GM12878 (cell line): ENCODE results near the gene SLC43A3. TPM values are rescaled to one million over a fixed set of nuclear protein-coding genes. Genes with fewer than 3 reads are reported as not detected.

Source experiments
- ATAC-seq: fragments of 200-7000 bp; cut with Tn5 transposase; 3 replicates; pipeline ENCODE4 v1.9.1; 2020; ENCODE audit warnings: mild to moderate bottlenecking, moderate library complexity
- BruUV-seq: library from RNA; stranded (reverse); fragments of 400-500 nt; replicated peaks from 2 replicates; lab custom pipeline; 2021; lab: Mats Ljungman, UMichigan
- CTCF ChIA-PET: fragments of 300-600 bp; sonication (Branson Sonifier 250); formaldehyde crosslinking; extraction: SDS; loops from one replicate; lab custom pipeline; 2021; ENCODE audit warnings: inconsistent platforms; lab: Yijun Ruan, JAX
- POLR2A ChIA-PET: fragments of 350-600 bp; formaldehyde crosslinking; extraction: SDS; loops from one replicate; lab custom pipeline; 2021; ENCODE audit warnings: inconsistent platforms; lab: Charles Lee
- RAD21 ChIA-PET: fragments of 300-600 bp; sonication (Branson Sonifier 250); formaldehyde crosslinking; loops from one replicate; lab custom pipeline; 2023; ENCODE audit warnings: antibody characterized with exemption; ENCODE audit not compliant: unreplicated experiment; lab: Charles Lee
- SMC1A ChIA-PET: fragments of 300-600 bp; sonication (Branson Sonifier 250); formaldehyde crosslinking; loops from one replicate; lab custom pipeline; 2023; ENCODE audit not compliant: unreplicated experiment, uncharacterized antibody; lab: Charles Lee
- DNase-seq: peaks from one replicate; pipeline ENCODE4 v3.0.0-alpha.2; 2011; ENCODE audit warnings: low read depth, low spot score
- FAIRE-seq: peaks from 3 replicates; lab custom pipeline; 2011; peaks lifted over from hg19 to GRCh38; lab: Jason Lieb, UNC
- H2AFZ ChIP-seq: 2 replicates; pipeline ENCODE4 v1.6.0; 2011; ENCODE audit warnings: low read depth, low read length, control low read depth; ENCODE audit not compliant: control insufficient read depth
- H3K27ac ChIP-seq: 2 replicates; pipeline ENCODE4 v1.5.1; 2011; ENCODE audit warnings: control low read depth; ENCODE audit not compliant: control insufficient read depth, insufficient read depth
- H3K27me3 ChIP-seq, 2 experiments: replicated peaks in 1 of 2; 2 replicates each; pipeline versions ENCODE4 v1.6.0 to v1.6.1; 2011; ENCODE audit warnings: low read length in 1 of 2; ENCODE audit not compliant: control insufficient read depth in 2 of 2, insufficient read depth in 2 of 2
- H3K36me3 ChIP-seq, 2 experiments: 2 replicates each; pipeline ENCODE4 v1.5.1; 2011; ENCODE audit warnings: low read length in 1 of 2; ENCODE audit not compliant: control insufficient read depth in 2 of 2, insufficient read depth in 2 of 2
- H3K4me1 ChIP-seq: 2 replicates; pipeline ENCODE4 v1.6.1; 2011; ENCODE audit warnings: mild to moderate bottlenecking, low read length, moderate library complexity, mixed read lengths; ENCODE audit not compliant: control insufficient read depth, insufficient read depth
- H3K4me2 ChIP-seq: 2 replicates; pipeline ENCODE4 v1.6.0; 2011; ENCODE audit warnings: control low read depth; ENCODE audit not compliant: control insufficient read depth, insufficient read depth
- H3K4me3 ChIP-seq: fragments of 200-600 bp; sonication (generic); 2 replicates; pipeline ENCODE4 v1.5.1; 2016
- H3K79me2 ChIP-seq: 2 replicates; pipeline ENCODE4 v1.6.0; 2011; ENCODE audit warnings: low read length; ENCODE audit not compliant: control insufficient read depth, insufficient read depth
- H3K9ac ChIP-seq: 2 replicates; pipeline ENCODE4 v1.8.0; 2011; ENCODE audit warnings: low read length, control low read depth, mixed read lengths; ENCODE audit not compliant: control insufficient read depth, insufficient read depth
- H3K9me3 ChIP-seq: replicated peaks from 3 replicates; pipeline ENCODE4 v1.5.1; 2011; ENCODE audit warnings: mild to moderate bottlenecking, low read length; ENCODE audit not compliant: control insufficient read depth, insufficient read depth
- H4K20me1 ChIP-seq: 2 replicates; pipeline ENCODE4 v1.6.0; 2011; ENCODE audit not compliant: control insufficient read depth, insufficient read depth
- CHD1 ChIP-seq: IDR thresholded peaks from 2 replicates; pipeline ENCODE4 v1.6.1; 2012; ENCODE audit warnings: low read depth, low read length, improper control_type of control experiment
- CREM ChIP-seq: IDR thresholded peaks from 2 replicates; pipeline ENCODE4 v1.6.1; 2014; ENCODE audit warnings: antibody characterized with exemption, low read depth
- JUND ChIP-seq: IDR thresholded peaks from 2 replicates; pipeline ENCODE4 v1.6.1; 2012; ENCODE audit warnings: low read depth, mild to moderate bottlenecking, low read length, improper control_type of control experiment, moderate library complexity
- KLF5 ChIP-seq: fragments of 450-650 bp; IDR thresholded peaks from 2 replicates; pipeline ENCODE4 v1.6.1; 2014; ENCODE audit warnings: mild to moderate bottlenecking; ENCODE audit not compliant: partially characterized antibody
- NFYA ChIP-seq: IDR thresholded peaks from 2 replicates; pipeline ENCODE4 v1.6.1; 2011; ENCODE audit warnings: low read depth, mild to moderate bottlenecking, low read length, improper control_type of control experiment, borderline replicate concordance
- PML ChIP-seq: IDR thresholded peaks from 2 replicates; pipeline ENCODE4 v1.6.1; 2012; ENCODE audit warnings: low read length, inconsistent platforms
- RELA ChIP-seq: fragments of 450-650 bp; IDR thresholded peaks from 2 replicates; pipeline ENCODE4 v1.8.0; 2014; ENCODE audit warnings: borderline replicate concordance; ENCODE audit not compliant: partially characterized antibody
- SMAD5 ChIP-seq: IDR thresholded peaks from 2 replicates; pipeline ENCODE4 v1.6.1; 2016; ENCODE audit warnings: antibody characterized with exemption, low read depth
- SPI1 ChIP-seq: IDR thresholded peaks from 2 replicates; pipeline ENCODE4 v1.6.1; 2011; ENCODE audit warnings: low read depth, mild to moderate bottlenecking, low read length, moderate library complexity, borderline replicate concordance; ENCODE audit not compliant: insufficient read depth
- SREBF1 ChIP-seq: IDR thresholded peaks from 2 replicates; pipeline ENCODE4 v1.6.1; 2012; ENCODE audit warnings: mild to moderate bottlenecking, low read length
- STAT1 ChIP-seq: fragments of 450-650 bp; conservative IDR thresholded peaks from 2 replicates; pipeline ENCODE4 v1.6.1; 2014; ENCODE audit warnings: antibody characterized with exemption, mild to moderate bottlenecking
- ZNF274 ChIP-seq: IDR thresholded peaks from one replicate; pipeline ENCODE4 v1.8.0; 2011; ENCODE audit not compliant: insufficient read length, insufficient read depth
- WGBS: methylation state at CpG from one replicate; pipeline ENCODE4 v1.1.6; 2016; ENCODE audit warnings: low lambda C conversion rate; ENCODE audit not compliant: insufficient replicate concordance, insufficient coverage; ENCODE audit errors: missing lambda C conversion rate; 5-methylcytosine and 5-hydroxymethylcytosine counted together
- in situ Hi-C: fragments of 300-500 bp; cut with MboI; formaldehyde crosslinking; loops from 9 replicates; pipeline ENCODE4 v1.14.3; 2018; ENCODE audit warnings: mixed read lengths
- intact Hi-C: fragments of 100-400 bp; cut with micrococcal nuclease; formaldehyde crosslinking; loops from one replicate; pipeline ENCODE4 v1.14.2; 2022; ENCODE audit not compliant: unreplicated experiment
- polyA plus RNA-seq, 11 experiments: library from polyadenylated mRNA; depleted of rRNA in 4 of 11; unstranded in 6 of 11; stranded (reverse) in 5 of 11; fragments of >200 nt; fragmentation: Nextera tagmentation in 4 of 11; fragmentation: Illumina TruSeq in 1 of 11; extraction: Ambion mirVana in 4 of 11; extraction: Trizol in 1 of 11; gene quantifications; 1 replicate in 1 of 11; 2 replicates in 10 of 11; pipeline versions ENCODE4 v1.2.1 to v1.2.3, GENCODE V29; 2011 to 2016; ENCODE audit warnings: inconsistent platforms in 2 of 11, missing spikeins in 2 of 11, low read depth in 1 of 11
- total RNA-seq, 4 experiments: library from RNA; depleted of rRNA in 3 of 4; stranded (reverse); fragments of >200 nt in 3 of 4; fragmentation: Illumina TruSeq in 1 of 4; extraction: Trizol in 1 of 4; gene quantifications; 2 replicates each; pipeline versions ENCODE4 v1.2.1 to v1.2.3, GENCODE V29; 2013 to 2021
- TF ChIP-seq, protein P1 (sequence below): fragments of 150-350 bp; IDR thresholded peaks from 2 replicates; pipeline ENCODE4 v1.6.1; 2014; ENCODE audit warnings: mild to moderate bottlenecking, low read depth, low read length
- TF ChIP-seq, protein P2 (sequence below): fragments of 450-650 bp; IDR thresholded peaks from 2 replicates; pipeline ENCODE4 v1.6.1; 2017; ENCODE audit warnings: borderline replicate concordance
- TF ChIP-seq, protein P3 (sequence below): fragments of 450-650 bp; IDR thresholded peaks from 2 replicates; pipeline ENCODE4 v1.6.1; 2017; ENCODE audit warnings: mild to moderate bottlenecking

SLC43A3 gene
- total and polyA plus RNA-seq, 10 of the 15 experiments (the other 5 are each of a cell fraction or from before 2014, with no cell fraction given): 37.5 to 237 (median 132) TPM

DNA sequence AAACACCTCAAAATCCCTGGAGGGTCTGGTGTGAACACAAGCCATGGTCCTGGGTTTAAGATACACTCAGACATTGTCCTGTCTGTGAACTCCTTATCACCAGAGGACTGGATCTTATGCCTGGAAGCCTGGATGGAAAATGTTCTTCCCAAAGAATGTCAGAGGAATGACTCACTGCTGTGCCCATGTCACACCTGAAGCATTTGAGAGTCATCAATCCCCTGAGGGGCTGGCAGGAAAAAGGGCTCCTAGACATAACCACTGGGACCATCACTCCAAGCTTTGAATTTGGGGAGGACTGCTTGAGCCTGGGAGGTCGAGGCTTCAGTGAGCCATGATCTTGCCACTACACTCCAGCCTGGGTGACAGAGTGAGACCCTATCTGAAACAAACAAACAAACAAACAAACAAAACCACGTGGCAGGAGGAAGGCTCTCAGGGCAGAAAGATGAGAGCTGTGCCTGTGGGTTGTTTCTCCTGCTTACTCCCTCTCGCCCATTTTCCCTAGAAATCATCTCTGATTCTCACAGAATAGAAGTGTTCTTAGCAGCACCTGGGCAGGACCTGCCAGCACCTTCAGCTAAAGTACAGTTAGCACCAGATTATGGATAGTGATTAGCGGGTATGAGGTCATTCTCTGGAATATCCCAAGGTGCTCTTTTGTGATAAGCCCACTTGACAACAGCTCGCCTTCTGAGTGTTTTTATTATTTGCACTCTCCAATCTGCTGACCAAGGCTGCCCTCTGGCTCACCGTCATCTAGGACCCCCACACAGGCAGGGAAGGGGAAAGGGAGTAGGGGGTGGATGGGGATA lies 24.5 kb downstream of the SLC43A3 start:
- Histone ChIP-seq H3K36me3 (peaks cover 7 to 10% of the 10 kb centered on the region in 2 experiments; a peak in 3 of 4 replicates), H3K27ac (no peak overlapping the region), H3K4me3 (no peak overlapping the region), H3K4me2 (no peak overlapping the region), H3K4me1 (peaks cover 9% of the 10 kb centered on the region), H3K79me2 (no peaks in the 10 kb centered on the region), H3K27me3 (no peaks in the 10 kb centered on the region), H3K9me3 (no peaks in the 10 kb centered on the region), H4K20me1 (no peaks in the 10 kb centered on the region), H3K9ac (no peak overlapping the region), H2AFZ (no peak overlapping the region)
- FAIRE-seq: no peak
- in situ Hi-C loops (no loop called here), intact Hi-C loops (no loop called here)
- RAD21 ChIA-PET: no interaction called here
- no peak for ATAC-seq
- no peak for TF ChIP-seq KLF5
- TF ChIP-seq SREBF1: no peak
- TF ChIP-seq RELA: no peak
- TF ChIP-seq STAT1: no peak
- no peak for TF ChIP-seq JUND
- no peak for TF ChIP-seq PML
- TF ChIP-seq SMAD5: no peak
- TF ChIP-seq ZNF274: no peak
- TF ChIP-seq NFYA: no peak
- TF ChIP-seq CREM: no peak
- TF ChIP-seq CHD1: no peak
- TF ChIP-seq, protein P1, sequence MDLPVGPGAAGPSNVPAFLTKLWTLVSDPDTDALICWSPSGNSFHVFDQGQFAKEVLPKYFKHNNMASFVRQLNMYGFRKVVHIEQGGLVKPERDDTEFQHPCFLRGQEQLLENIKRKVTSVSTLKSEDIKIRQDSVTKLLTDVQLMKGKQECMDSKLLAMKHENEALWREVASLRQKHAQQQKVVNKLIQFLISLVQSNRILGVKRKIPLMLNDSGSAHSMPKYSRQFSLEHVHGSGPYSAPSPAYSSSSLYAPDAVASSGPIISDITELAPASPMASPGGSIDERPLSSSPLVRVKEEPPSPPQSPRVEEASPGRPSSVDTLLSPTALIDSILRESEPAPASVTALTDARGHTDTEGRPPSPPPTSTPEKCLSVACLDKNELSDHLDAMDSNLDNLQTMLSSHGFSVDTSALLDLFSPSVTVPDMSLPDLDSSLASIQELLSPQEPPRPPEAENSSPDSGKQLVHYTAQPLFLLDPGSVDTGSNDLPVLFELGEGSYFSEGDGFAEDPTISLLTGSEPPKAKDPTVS: no peak
- TF ChIP-seq, protein P2, sequence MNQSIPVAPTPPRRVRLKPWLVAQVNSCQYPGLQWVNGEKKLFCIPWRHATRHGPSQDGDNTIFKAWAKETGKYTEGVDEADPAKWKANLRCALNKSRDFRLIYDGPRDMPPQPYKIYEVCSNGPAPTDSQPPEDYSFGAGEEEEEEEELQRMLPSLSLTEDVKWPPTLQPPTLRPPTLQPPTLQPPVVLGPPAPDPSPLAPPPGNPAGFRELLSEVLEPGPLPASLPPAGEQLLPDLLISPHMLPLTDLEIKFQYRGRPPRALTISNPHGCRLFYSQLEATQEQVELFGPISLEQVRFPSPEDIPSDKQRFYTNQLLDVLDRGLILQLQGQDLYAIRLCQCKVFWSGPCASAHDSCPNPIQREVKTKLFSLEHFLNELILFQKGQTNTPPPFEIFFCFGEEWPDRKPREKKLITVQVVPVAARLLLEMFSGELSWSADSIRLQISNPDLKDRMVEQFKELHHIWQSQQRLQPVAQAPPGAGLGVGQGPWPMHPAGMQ: no peak
- TF ChIP-seq SPI1: no peak
- TF ChIP-seq, protein P3, sequence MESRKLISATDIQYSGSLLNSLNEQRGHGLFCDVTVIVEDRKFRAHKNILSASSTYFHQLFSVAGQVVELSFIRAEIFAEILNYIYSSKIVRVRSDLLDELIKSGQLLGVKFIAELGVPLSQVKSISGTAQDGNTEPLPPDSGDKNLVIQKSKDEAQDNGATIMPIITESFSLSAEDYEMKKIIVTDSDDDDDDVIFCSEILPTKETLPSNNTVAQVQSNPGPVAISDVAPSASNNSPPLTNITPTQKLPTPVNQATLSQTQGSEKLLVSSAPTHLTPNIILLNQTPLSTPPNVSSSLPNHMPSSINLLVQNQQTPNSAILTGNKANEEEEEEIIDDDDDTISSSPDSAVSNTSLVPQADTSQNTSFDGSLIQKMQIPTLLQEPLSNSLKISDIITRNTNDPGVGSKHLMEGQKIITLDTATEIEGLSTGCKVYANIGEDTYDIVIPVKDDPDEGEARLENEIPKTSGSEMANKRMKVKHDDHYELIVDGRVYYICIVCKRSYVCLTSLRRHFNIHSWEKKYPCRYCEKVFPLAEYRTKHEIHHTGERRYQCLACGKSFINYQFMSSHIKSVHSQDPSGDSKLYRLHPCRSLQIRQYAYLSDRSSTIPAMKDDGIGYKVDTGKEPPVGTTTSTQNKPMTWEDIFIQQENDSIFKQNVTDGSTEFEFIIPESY: no peak
- POLR2A ChIA-PET: no interaction called here
- no peak for DNase-seq
- BruUV-seq: no TSS peak
- WGBS: 80% methylated on average over 6 of the region's 6 CpGs
- SMC1A ChIA-PET: interaction anchor here (0.6 kb wide), 1 partner anchor 169 kb away, joined by 3 read pairs; no protein-coding TSS in a partner anchor
- CTCF ChIA-PET: no interaction called here
